HepG2 (cell line): ENCODE results near the gene XRCC1. TPM values are rescaled to one million over a fixed set of nuclear protein-coding genes. Genes with fewer than 3 reads are reported as not detected.

Experiments used
- FOXA3 ChIP-seq: IDR thresholded peaks from 2 replicates; pipeline ENCODE4 v1.6.1; 2016; ENCODE audit warnings: missing genetic modification reagents, missing compliant biosample characterization
- GATAD1 ChIP-seq: IDR thresholded peaks from 2 replicates; pipeline ENCODE4 v1.6.1; 2016; ENCODE audit warnings: missing genetic modification reagents, missing compliant biosample characterization
- IKZF1 ChIP-seq: fragments of 450-650 bp; IDR thresholded peaks from 2 replicates; pipeline ENCODE4 v1.7.1; 2016
- KDM5B ChIP-seq: sonication (generic); formaldehyde crosslinking; IDR thresholded peaks from 2 replicates; pipeline ENCODE4 v1.4.0; 2020; ENCODE audit warnings: missing genetic modification reagents, mild to moderate bottlenecking, borderline replicate concordance
- MAFF ChIP-seq: IDR thresholded peaks from 2 replicates; pipeline ENCODE4 v1.6.1; 2011; ENCODE audit warnings: low read depth, low read length, improper control_type of control experiment
- NR2C2 ChIP-seq: sonication (generic); formaldehyde crosslinking; IDR thresholded peaks from 2 replicates; pipeline ENCODE4 v1.4.0; 2020; ENCODE audit warnings: missing genetic modification reagents, mild to moderate bottlenecking, moderate library complexity, borderline replicate concordance
- PAX8 ChIP-seq: sonication (generic); formaldehyde crosslinking; IDR thresholded peaks from 2 replicates; pipeline ENCODE4 v1.8.0; 2022; ENCODE audit warnings: mild to moderate bottlenecking, missing genetic modification reagents, borderline replicate concordance
- REL ChIP-seq: sonication (generic); formaldehyde crosslinking; conservative IDR thresholded peaks from 2 replicates; pipeline ENCODE4 v1.8.0; 2022; ENCODE audit warnings: mild to moderate bottlenecking, missing genetic modification reagents, moderate library complexity
- TBL1XR1 ChIP-seq: fragments of 150-350 bp; IDR thresholded peaks from 2 replicates; pipeline ENCODE4 v1.6.1; 2014; ENCODE audit warnings: borderline replicate concordance, low read length; ENCODE audit not compliant: partially characterized antibody
- THAP11 ChIP-seq: IDR thresholded peaks from 2 replicates; pipeline ENCODE4 v1.6.1; 2016; ENCODE audit warnings: missing biosample characterization, missing genetic modification reagents
- ZNF234 ChIP-seq: sonication (generic); formaldehyde crosslinking; conservative IDR thresholded peaks from 2 replicates; pipeline ENCODE4 v1.5.1; 2020; ENCODE audit warnings: mild to moderate bottlenecking, missing genetic modification reagents
- ZNF552 ChIP-seq: sonication (generic); formaldehyde crosslinking; IDR thresholded peaks from 2 replicates; pipeline ENCODE4 v1.9.0; 2022; ENCODE audit warnings: missing genetic modification reagents, mild to moderate bottlenecking, borderline replicate concordance
- ZNF577 ChIP-seq: sonication (generic); formaldehyde crosslinking; IDR thresholded peaks from 2 replicates; pipeline ENCODE4 v1.4.0; 2020; ENCODE audit warnings: mild to moderate bottlenecking, low read depth, missing genetic modification reagents, borderline replicate concordance
- polyA plus RNA-seq, 8 experiments: library from polyadenylated mRNA; depleted of rRNA in 3 of 8; stranded (reverse) in 7 of 8; unstranded in 1 of 8; fragments of >200 nt; fragmentation: Illumina TruSeq in 4 of 8; extraction: Trizol in 4 of 8; gene quantifications; 2 replicates each; pipeline versions ENCODE4 v1.2.1 to v1.2.3, GENCODE V29; 2011 to 2016; ENCODE audit warnings: low read depth in 4 of 8, missing spikeins in 1 of 8, mixed read lengths in 1 of 8; ENCODE audit not compliant: insufficient read depth in 1 of 8
- total RNA-seq, 5 experiments: library from RNA; depleted of rRNA; stranded (reverse); fragments of >200 nt; fragmentation: Illumina TruSeq; extraction: Trizol; gene quantifications; 2 replicates each; pipeline ENCODE4 v1.2.3, GENCODE V29; 2016; ENCODE audit warnings: low read depth in 1 of 5
- TF ChIP-seq, protein P1 (sequence below): sonication (generic); formaldehyde crosslinking; IDR thresholded peaks from 2 replicates; pipeline ENCODE4 v1.4.0; 2020; ENCODE audit warnings: mild to moderate bottlenecking, missing genetic modification reagents
- TF ChIP-seq, protein P2 (sequence below): sonication (generic); formaldehyde crosslinking; IDR thresholded peaks from 2 replicates; pipeline ENCODE4 v1.4.0; 2020; ENCODE audit warnings: missing genetic modification reagents
- TF ChIP-seq, protein P3 (sequence below): fragments of 450-650 bp; IDR thresholded peaks from 2 replicates; pipeline ENCODE4 v1.6.1; 2017; ENCODE audit warnings: mild to moderate bottlenecking
- TF ChIP-seq, protein P4 (sequence below): IDR thresholded peaks from 2 replicates; pipeline ENCODE4 v1.6.1; 2012; ENCODE audit warnings: low read length, improper control_type of control experiment
- TF ChIP-seq, protein P5 (sequence below): sonication (generic); formaldehyde crosslinking; IDR thresholded peaks from 2 replicates; pipeline ENCODE4 v1.5.0; 2020; ENCODE audit warnings: missing genetic modification reagents
- TF ChIP-seq, protein P6 (sequence below): sonication (generic); formaldehyde crosslinking; conservative IDR thresholded peaks from 2 replicates; pipeline ENCODE4 v1.8.0; 2022; ENCODE audit warnings: mild to moderate bottlenecking, moderate library complexity, missing genetic modification reagents

Gene XRCC1
- total and polyA plus RNA-seq, 2 of the 13 experiments (the other 11 are each of a cell fraction or from before 2014, with no cell fraction given), result 24.7 to 26.3 TPM

DNA sequence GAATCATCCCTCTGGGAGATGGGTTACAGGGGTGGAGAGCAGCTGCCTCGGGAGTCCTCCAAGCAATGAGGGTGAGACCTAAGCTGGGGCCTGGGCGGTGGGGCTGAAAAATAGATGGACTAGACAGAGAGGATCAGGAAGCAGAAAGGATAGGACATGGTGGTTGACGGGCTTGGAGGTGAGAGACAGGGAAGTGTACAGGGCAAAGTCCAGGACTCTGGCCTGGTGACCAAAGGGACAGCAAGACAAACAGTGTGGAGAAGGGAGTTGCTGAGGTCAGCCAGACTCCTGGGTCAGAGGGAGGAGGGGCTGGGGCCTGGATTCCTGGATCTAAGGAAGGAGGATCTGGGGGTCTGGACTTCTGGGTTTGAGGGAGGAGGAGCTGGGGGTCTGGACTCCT is 76.3 kb downstream of the XRCC1 start (continued):
- TF ChIP-seq, protein P1, sequence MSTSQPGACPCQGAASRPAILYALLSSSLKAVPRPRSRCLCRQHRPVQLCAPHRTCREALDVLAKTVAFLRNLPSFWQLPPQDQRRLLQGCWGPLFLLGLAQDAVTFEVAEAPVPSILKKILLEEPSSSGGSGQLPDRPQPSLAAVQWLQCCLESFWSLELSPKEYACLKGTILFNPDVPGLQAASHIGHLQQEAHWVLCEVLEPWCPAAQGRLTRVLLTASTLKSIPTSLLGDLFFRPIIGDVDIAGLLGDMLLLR (CRISPR knock-in tag), result no peak
- TF ChIP-seq TBL1XR1, result no peak
- no peak for TF ChIP-seq ZNF577
- peak; percentile 65 for TF ChIP-seq THAP11 (CRISPR knock-in tag)
- TF ChIP-seq NR2C2 (CRISPR knock-in tag), result peak; percentile 80
- no peak for TF ChIP-seq PAX8
- TF ChIP-seq, protein P2, sequence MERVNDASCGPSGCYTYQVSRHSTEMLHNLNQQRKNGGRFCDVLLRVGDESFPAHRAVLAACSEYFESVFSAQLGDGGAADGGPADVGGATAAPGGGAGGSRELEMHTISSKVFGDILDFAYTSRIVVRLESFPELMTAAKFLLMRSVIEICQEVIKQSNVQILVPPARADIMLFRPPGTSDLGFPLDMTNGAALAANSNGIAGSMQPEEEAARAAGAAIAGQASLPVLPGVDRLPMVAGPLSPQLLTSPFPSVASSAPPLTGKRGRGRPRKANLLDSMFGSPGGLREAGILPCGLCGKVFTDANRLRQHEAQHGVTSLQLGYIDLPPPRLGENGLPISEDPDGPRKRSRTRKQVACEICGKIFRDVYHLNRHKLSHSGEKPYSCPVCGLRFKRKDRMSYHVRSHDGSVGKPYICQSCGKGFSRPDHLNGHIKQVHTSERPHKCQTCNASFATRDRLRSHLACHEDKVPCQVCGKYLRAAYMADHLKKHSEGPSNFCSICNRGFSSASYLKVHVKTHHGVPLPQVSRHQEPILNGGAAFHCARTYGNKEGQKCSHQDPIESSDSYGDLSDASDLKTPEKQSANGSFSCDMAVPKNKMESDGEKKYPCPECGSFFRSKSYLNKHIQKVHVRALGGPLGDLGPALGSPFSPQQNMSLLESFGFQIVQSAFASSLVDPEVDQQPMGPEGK (CRISPR knock-in tag), result peak; percentile 74
- TF ChIP-seq, protein P3, sequence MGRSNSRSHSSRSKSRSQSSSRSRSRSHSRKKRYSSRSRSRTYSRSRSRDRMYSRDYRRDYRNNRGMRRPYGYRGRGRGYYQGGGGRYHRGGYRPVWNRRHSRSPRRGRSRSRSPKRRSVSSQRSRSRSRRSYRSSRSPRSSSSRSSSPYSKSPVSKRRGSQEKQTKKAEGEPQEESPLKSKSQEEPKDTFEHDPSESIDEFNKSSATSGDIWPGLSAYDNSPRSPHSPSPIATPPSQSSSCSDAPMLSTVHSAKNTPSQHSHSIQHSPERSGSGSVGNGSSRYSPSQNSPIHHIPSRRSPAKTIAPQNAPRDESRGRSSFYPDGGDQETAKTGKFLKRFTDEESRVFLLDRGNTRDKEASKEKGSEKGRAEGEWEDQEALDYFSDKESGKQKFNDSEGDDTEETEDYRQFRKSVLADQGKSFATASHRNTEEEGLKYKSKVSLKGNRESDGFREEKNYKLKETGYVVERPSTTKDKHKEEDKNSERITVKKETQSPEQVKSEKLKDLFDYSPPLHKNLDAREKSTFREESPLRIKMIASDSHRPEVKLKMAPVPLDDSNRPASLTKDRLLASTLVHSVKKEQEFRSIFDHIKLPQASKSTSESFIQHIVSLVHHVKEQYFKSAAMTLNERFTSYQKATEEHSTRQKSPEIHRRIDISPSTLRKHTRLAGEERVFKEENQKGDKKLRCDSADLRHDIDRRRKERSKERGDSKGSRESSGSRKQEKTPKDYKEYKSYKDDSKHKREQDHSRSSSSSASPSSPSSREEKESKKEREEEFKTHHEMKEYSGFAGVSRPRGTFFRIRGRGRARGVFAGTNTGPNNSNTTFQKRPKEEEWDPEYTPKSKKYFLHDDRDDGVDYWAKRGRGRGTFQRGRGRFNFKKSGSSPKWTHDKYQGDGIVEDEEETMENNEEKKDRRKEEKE, result no peak
- TF ChIP-seq GATAD1, result peak; percentile 32; the same call in 1 of the 2 replicates
- no peak for TF ChIP-seq REL (CRISPR knock-in tag)
- no peak for TF ChIP-seq IKZF1
- TF ChIP-seq KDM5B (CRISPR knock-in tag), result no peak
- TF ChIP-seq, protein P4, sequence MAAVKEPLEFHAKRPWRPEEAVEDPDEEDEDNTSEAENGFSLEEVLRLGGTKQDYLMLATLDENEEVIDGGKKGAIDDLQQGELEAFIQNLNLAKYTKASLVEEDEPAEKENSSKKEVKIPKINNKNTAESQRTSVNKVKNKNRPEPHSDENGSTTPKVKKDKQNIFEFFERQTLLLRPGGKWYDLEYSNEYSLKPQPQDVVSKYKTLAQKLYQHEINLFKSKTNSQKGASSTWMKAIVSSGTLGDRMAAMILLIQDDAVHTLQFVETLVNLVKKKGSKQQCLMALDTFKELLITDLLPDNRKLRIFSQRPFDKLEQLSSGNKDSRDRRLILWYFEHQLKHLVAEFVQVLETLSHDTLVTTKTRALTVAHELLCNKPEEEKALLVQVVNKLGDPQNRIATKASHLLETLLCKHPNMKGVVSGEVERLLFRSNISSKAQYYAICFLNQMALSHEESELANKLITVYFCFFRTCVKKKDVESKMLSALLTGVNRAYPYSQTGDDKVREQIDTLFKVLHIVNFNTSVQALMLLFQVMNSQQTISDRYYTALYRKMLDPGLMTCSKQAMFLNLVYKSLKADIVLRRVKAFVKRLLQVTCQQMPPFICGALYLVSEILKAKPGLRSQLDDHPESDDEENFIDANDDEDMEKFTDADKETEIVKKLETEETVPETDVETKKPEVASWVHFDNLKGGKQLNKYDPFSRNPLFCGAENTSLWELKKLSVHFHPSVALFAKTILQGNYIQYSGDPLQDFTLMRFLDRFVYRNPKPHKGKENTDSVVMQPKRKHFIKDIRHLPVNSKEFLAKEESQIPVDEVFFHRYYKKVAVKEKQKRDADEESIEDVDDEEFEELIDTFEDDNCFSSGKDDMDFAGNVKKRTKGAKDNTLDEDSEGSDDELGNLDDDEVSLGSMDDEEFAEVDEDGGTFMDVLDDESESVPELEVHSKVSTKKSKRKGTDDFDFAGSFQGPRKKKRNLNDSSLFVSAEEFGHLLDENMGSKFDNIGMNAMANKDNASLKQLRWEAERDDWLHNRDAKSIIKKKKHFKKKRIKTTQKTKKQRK, result no peak
- TF ChIP-seq ZNF234 (CRISPR knock-in tag), result no peak
- TF ChIP-seq, protein P5, sequence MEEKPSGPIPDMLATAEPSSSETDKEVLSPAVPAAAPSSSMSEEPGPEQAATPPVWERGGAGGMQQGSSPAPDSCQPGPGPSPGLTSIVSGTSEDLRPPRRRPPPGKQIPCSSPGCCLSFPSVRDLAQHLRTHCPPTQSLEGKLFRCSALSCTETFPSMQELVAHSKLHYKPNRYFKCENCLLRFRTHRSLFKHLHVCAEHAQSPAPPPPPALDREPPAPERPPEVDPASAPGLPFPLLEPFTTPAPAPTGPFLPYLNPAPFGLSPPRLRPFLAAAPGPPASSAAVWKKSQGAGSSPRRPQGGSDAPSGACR, result 0 out of 2 replicates have a peak, but pooled peaks have one; percentile 18
- TF ChIP-seq ZNF552 (CRISPR knock-in tag), result no peak
- TF ChIP-seq, protein P6, sequence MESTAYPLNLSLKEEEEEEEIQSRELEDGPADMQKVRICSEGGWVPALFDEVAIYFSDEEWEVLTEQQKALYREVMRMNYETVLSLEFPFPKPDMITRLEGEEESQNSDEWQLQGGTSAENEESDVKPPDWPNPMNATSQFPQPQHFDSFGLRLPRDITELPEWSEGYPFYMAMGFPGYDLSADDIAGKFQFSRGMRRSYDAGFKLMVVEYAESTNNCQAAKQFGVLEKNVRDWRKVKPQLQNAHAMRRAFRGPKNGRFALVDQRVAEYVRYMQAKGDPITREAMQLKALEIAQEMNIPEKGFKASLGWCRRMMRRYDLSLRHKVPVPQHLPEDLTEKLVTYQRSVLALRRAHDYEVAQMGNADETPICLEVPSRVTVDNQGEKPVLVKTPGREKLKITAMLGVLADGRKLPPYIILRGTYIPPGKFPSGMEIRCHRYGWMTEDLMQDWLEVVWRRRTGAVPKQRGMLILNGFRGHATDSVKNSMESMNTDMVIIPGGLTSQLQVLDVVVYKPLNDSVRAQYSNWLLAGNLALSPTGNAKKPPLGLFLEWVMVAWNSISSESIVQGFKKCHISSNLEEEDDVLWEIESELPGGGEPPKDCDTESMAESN (CRISPR knock-in tag), result 0 out of 2 replicates have a peak, but pooled peaks have one; percentile 43
- peak; percentile 79 for TF ChIP-seq MAFF
- TF ChIP-seq FOXA3 (CRISPR knock-in tag), result peak; percentile 76
